LNCaP clone FGC (cell line): ENCODE measurements around the gene PPP2R2B.

Source experiments
- DNase-seq: peaks from one replicate; pipeline ENCODE4 v3.0.0-alpha.2; 2011; ENCODE audit warnings: low read depth
- H3K4me3 ChIP-seq: 2 replicates; pipeline ENCODE4 v1.5.1; 2011; ENCODE audit warnings: mild to moderate bottlenecking, low read depth, low read length, control low read depth
- TF ChIP-seq, protein P1 (sequence below): IDR thresholded peaks from 2 replicates; pipeline ENCODE4 v1.5.1; 2012; ENCODE audit warnings: mild to moderate bottlenecking; ENCODE audit not compliant: control insufficient read depth, insufficient read depth; ENCODE audit errors: extremely low read depth

PPP2R2B gene

DNA sequence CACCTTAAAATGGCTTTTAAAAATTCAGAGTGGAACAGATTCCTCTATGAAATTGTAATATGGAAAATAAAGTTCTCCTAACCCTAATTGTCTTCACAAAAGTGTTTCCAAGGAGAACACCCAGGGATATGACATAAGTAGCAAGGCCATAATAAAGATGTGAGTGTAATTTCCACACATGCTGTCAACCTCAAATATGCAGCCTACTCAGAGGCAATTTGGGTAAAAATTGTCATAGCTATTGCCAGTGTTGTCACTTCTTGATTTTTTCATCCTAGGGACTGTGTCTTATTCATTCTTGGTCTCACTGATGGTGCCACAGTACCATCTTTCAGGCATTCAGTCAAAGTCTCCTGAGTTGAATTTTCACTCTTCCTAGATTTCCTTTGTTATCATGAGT, 100.3 kb downstream of the PPP2R2B start:
- no peak overlapping the region for H3K4me3 ChIP-seq
- no peak for DNase-seq
- TF ChIP-seq, protein P1, sequence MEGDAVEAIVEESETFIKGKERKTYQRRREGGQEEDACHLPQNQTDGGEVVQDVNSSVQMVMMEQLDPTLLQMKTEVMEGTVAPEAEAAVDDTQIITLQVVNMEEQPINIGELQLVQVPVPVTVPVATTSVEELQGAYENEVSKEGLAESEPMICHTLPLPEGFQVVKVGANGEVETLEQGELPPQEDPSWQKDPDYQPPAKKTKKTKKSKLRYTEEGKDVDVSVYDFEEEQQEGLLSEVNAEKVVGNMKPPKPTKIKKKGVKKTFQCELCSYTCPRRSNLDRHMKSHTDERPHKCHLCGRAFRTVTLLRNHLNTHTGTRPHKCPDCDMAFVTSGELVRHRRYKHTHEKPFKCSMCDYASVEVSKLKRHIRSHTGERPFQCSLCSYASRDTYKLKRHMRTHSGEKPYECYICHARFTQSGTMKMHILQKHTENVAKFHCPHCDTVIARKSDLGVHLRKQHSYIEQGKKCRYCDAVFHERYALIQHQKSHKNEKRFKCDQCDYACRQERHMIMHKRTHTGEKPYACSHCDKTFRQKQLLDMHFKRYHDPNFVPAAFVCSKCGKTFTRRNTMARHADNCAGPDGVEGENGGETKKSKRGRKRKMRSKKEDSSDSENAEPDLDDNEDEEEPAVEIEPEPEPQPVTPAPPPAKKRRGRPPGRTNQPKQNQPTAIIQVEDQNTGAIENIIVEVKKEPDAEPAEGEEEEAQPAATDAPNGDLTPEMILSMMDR = no peak

DNA sequence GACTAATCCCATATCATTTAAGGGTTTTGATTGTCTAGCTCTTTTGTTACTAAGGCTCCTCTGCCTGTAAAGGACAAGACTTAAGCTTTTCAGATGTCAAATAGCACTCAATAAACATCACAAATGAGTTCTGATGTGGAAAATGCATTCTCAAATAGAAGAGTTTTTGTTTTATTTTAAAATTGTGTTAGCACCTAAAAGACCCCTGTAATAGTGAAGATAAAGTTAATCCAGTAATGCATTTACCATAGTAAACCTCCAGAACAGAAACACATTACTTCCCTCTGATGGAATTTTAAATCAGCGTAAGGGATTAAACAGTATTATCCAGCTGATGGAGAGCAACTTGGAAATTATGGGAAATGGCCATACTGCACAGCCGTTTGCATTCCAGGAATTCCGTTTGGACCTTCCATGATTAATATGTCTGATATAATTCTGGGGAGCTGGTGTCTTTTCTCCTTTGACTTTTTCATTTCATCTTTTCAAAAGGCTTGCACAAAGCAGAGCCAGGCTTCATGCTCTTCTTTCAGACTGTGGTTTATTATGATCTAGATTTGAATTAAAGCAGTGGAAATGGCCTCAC, 105.6 kb downstream of the PPP2R2B start:
- TF ChIP-seq, protein P1 = no peak
- no peak for DNase-seq
- no peak overlapping the region for H3K4me3 ChIP-seq

DNA sequence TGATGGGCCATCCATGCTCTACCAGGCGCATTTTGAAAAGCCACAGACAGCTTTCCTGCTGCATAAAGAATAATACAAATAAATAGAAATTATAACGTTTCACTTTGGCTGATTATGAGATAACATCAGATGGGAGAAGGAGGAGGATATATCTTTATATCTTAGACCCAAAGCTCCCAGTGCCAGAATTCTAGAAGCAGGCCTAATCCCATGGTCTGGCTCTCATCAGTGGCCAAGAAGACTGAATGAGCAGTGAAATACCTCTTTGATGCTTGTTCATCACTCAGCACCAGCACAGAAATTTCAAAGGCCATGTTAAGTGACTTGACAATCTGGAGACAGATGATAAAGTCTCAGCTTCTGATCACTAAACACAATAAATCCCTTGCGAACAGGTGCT, 107.6 kb downstream of the PPP2R2B start:
- no peak for DNase-seq
- TF ChIP-seq, protein P1 = no peak
- no peak overlapping the region for H3K4me3 ChIP-seq

DNA sequence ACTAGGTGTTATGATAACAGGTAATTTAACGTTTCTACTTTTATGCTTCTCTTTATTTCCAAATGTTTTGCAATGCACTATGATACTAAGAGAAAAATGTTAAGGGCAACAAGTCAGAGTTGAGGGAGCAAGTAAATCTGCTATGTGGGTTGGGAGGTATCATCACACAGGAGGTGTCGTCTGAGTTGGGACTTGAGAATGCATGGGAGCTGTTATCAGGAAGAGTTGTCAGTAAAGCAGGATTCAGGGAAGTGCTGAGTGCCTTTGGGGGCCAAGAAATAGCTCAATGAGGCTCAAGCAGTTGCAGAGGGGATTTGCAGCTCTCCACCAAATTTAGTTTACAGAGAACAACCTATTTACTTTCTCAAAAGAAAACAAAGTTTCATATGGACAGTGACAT, 108.0 kb downstream of the PPP2R2B start:
- no peak for DNase-seq
- TF ChIP-seq, protein P1 = no peak
- H3K4me3 ChIP-seq = no peak overlapping the region

DNA sequence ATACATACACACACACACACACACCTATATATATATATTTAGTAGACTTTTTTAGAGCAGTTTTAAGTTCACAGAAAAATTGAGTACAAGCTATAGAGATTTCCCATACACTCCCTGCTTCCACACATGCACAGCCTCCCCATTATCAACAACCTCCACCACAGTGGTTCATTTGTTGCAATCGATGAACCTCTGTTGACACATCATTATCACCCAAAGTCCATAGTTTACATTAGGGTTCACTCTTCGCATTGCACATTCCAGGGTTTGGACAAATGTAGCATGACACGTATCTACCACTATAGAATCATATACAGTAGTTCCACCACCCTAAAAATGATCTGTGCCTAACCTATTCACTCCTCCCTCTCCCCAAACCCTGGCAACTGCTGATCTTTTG, 111.0 kb downstream of the PPP2R2B start:
- H3K4me3 ChIP-seq = no peak overlapping the region
- DNase-seq = no peak
- TF ChIP-seq, protein P1 = no peak

DNA sequence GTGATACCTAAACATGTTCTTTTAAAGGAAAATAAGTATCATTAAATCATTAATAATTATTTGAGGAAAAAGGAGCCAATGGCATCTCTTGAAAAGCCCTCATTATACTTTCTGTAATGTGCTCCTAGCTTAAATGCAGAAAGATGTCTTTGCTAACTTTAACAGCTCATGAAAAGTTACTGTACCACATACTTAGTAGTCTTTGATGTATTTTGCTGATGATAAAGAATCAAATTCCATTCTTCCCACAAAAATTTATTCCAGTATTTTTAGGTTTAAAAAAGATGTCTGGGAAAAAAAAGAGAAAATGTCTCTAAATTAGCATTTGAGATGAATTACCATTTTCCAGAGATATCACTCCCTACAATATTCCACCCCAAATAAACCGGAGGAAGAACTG, 112.5 kb downstream of the PPP2R2B start:
- TF ChIP-seq, protein P1 = no peak
- DNase-seq = no peak

More for the DNA sequence above, 112.5 kb downstream of the PPP2R2B start:
- no peak overlapping the region for H3K4me3 ChIP-seq
